ENCODE measurements around the gene TMEM163. TPM values are rescaled to one million over a fixed set of nuclear protein-coding genes. Genes with fewer than 3 reads are reported as not detected.
A peak's percentile ranks its signal among the peaks of the same experiment; 100 is the strongest.

TMEM163 gene
- total and polyA plus RNA-seq, 2 of the 13 experiments (the other 11 are each of a cell fraction or from before 2014, with no cell fraction given): 0.05 TPM; not detected in 1

GRCh38 chr2:134470561-134471168 lies 248.1 kb downstream of the TMEM163 start (continued):
- TF ChIP-seq ELK4 (CRISPR knock-in tag; IDR thresholded peaks at IDR 0.05; ENCODE audit: borderline replicate concordance) (no peak), ZEB1 (IDR thresholded peaks at IDR 0.05; ENCODE audit: insufficient replicate concordance, low read depth) (no peak), SATB2 (CRISPR knock-in tag; IDR thresholded peaks at IDR 0.05) (no peak), ZNF234 (CRISPR knock-in tag; conservative IDR thresholded peaks at IDR 0.05) (no peak), ZFP36 (IDR thresholded peaks at IDR 0.05; ENCODE audit: borderline replicate concordance, low read depth, low read length, partially characterized antibody) (no peak)

GRCh38 chr2:134469516-134470115 lies 249.2 kb downstream of the TMEM163 start:
- FAIRE-seq (no peak), DNase-seq (ENCODE audit: low spot score) (no peak), ATAC-seq (peak; percentile 38; the same call in 2 of the 3 replicates)
- Histone ChIP-seq H3K4me2 (ENCODE audit: low read depth, low read length) (no peak overlapping the region), H3K9ac (ENCODE audit: insufficient read depth, low read depth, low read length) (no peak overlapping the region), H3K4me3 (replicated peaks in 1 of 3; ENCODE audit: insufficient read depth in 1 of 3, low read depth in 2 of 3, low read length in 3 of 3) (no peak overlapping the region), H2AFZ (ENCODE audit: low read length) (no peak overlapping the region), H4K20me1 (ENCODE audit: insufficient read depth, low read length) (no peaks in the 10 kb centered on the region), H3K27ac (ENCODE audit: extremely low read length, insufficient read depth, low read length) (no peak overlapping the region), H3K36me3 (replicated peaks in 1 of 2; ENCODE audit: control insufficient read depth in 1 of 2, insufficient read depth in 2 of 2, low read length in 2 of 2) (no peaks in the 10 kb centered on the region), H3K9me3 (ENCODE audit: low read length) (peaks cover 3% of the 10 kb centered on the region; the same call in 1 of the 2 replicates), H3K27me3 (ENCODE audit: control insufficient read depth in 1 of 2, insufficient read depth in 2 of 2, low read length in 2 of 2) (peaks cover 2 to 22% of the 10 kb centered on the region in 2 experiments; a peak in 3 of 5 replicates), H3K4me1 (ENCODE audit: insufficient read depth, low read length) (no peaks in the 10 kb centered on the region), H3K79me2 (ENCODE audit: insufficient read depth, low read length) (no peaks in the 10 kb centered on the region)
- WGBS (ENCODE audit: low lambda C conversion rate): 72% methylated on average over 25 of the region's 25 CpGs
- in situ Hi-C loops (cut with HindIII; ENCODE audit: extremely low pct_ligation_motif_present, low pct_unique_long_range_greater_than_20kb) (no loop called here), intact Hi-C loops (cut with micrococcal nuclease; ENCODE audit: unreplicated experiment) (loop anchor here (10.0 kb wide), 1 partner anchor 235 kb away; no protein-coding TSS in a partner anchor)
- POLR2A ChIA-PET: interaction anchor here (1.2 kb wide), 1 partner anchor 9 kb away, joined by 3 read pairs; no protein-coding TSS in a partner anchor
- BruUV-seq (replicated peaks): no TSS peak
- CTCF ChIA-PET (ENCODE audit: low intra/inter-chr PET ratio, low total read pairs): no interaction called here
- TF ChIP-seq YEATS2 (CRISPR knock-in tag; IDR thresholded peaks at IDR 0.05; ENCODE audit: borderline replicate concordance) (no peak), ETV6 (CRISPR knock-in tag; conservative IDR thresholded peaks at IDR 0.05) (no peak), ZNF572 (CRISPR knock-in tag; IDR thresholded peaks at IDR 0.05) (no peak), GABPB1 (CRISPR knock-in tag; IDR thresholded peaks at IDR 0.05) (no peak), ZNF614 (CRISPR knock-in tag; IDR thresholded peaks at IDR 0.05; ENCODE audit: borderline replicate concordance) (no peak), HMGXB4 (CRISPR knock-in tag; IDR thresholded peaks at IDR 0.05; ENCODE audit: borderline replicate concordance in 1 of 2, low read depth in 1 of 2) (no peak), MNT (IDR thresholded peaks at IDR 0.05) (no peak), NR1H2 (CRISPR knock-in tag; IDR thresholded peaks at IDR 0.05; ENCODE audit: borderline replicate concordance, low read depth) (no peak), MIXL1 (CRISPR knock-in tag; IDR thresholded peaks at IDR 0.05) (no peak), PAWR (CRISPR knock-in tag; IDR thresholded peaks at IDR 0.05; ENCODE audit: borderline replicate concordance) (no peak), ZMAT3 (CRISPR knock-in tag; conservative IDR thresholded peaks at IDR 0.05) (no peak)

Data from HepG2 (cell line).